ENCODE measurements around the gene DOCK8. TPM values are rescaled to one million over a fixed set of nuclear protein-coding genes. Genes with fewer than 3 reads are reported as not detected.

Gene DOCK8
- total RNA-seq, 1 donor from 2014 or later = 83.4 TPM

- DNase-seq = peak; percentile 80
- intact Hi-C loops (cut with DNase I) = no loop called here
- H3K36me3 ChIP-seq = no peaks in the 10 kb centered on the region
Observed at GRCh38 chr9:354453-354852, 139.8 kb downstream of the DOCK8 start.

GRCh38 chr9:357560-357959, 142.9 kb downstream of the DOCK8 start:
- intact Hi-C loops (cut with DNase I) = no loop called here
- no peaks in the 10 kb centered on the region for H3K9me3 ChIP-seq
- H3K4me1 ChIP-seq = peaks cover 9% of the 10 kb centered on the region
- no peak overlapping the region for H3K27ac ChIP-seq
- ATAC-seq (peak; percentile 17), DNase-seq (no peak)
- TF ChIP-seq CTCF (IDR thresholded peaks at IDR 0.05) = no peak
- no peak overlapping the region for H3K4me3 ChIP-seq
- no peaks in the 10 kb centered on the region for H3K27me3 ChIP-seq
- no peaks in the 10 kb centered on the region for H3K36me3 ChIP-seq

More at GRCh38 chr9:354453-354852, 139.8 kb downstream of the DOCK8 start:
- Histone ChIP-seq H3K4me3 (no peak overlapping the region), H3K27me3 (no peaks in the 10 kb centered on the region), H3K27ac (no peak overlapping the region), H3K4me1 (peaks cover 9% of the 10 kb centered on the region), H3K9me3 (no peaks in the 10 kb centered on the region)
- no peak for TF ChIP-seq CTCF (IDR thresholded peaks at IDR 0.05)
- peak; percentile 92 for ATAC-seq

GRCh38 chr9:362561-363273, 148.1 kb downstream of the DOCK8 start:
- Histone ChIP-seq H3K27me3 (no peaks in the 10 kb centered on the region), H3K36me3 (peaks cover 18% of the 10 kb centered on the region), H3K27ac (no peak overlapping the region), H3K4me1 (no peaks in the 10 kb centered on the region), H3K9me3 (no peaks in the 10 kb centered on the region), H3K4me3 (no peak overlapping the region)
- DNase-seq (no peak), ATAC-seq (no peak)
- intact Hi-C loops (cut with DNase I) = no loop called here
- TF ChIP-seq CTCF (IDR thresholded peaks at IDR 0.05) = no peak

- Histone ChIP-seq H3K27ac (no peak overlapping the region), H3K27me3 (no peaks in the 10 kb centered on the region), H3K9me3 (no peaks in the 10 kb centered on the region), H3K4me3 (no peak overlapping the region), H3K4me1 (no peaks in the 10 kb centered on the region), H3K36me3 (peaks cover 23% of the 10 kb centered on the region)
- DNase-seq (no peak), ATAC-seq (no peak)
- TF ChIP-seq CTCF (IDR thresholded peaks at IDR 0.05) = no peak
- intact Hi-C loops (cut with DNase I) = no loop called here
Observed at GRCh38 chr9:363274-363612, 148.6 kb downstream of the DOCK8 start.

GRCh38 chr9:365436-365835, 150.8 kb downstream of the DOCK8 start:
- DNase-seq = no peak
- ATAC-seq = no peak
- Histone ChIP-seq H3K9me3 (no peaks in the 10 kb centered on the region), H3K4me1 (no peaks in the 10 kb centered on the region), H3K27me3 (no peaks in the 10 kb centered on the region), H3K27ac (no peak overlapping the region), H3K36me3 (peaks cover 44% of the 10 kb centered on the region), H3K4me3 (no peak overlapping the region)
- no peak for TF ChIP-seq CTCF (IDR thresholded peaks at IDR 0.05)
- intact Hi-C loops (cut with DNase I) = no loop called here

- Histone ChIP-seq H3K9me3 (no peaks in the 10 kb centered on the region), H3K27me3 (no peaks in the 10 kb centered on the region), H3K36me3 (peaks cover 54% of the 10 kb centered on the region), H3K27ac (no peak overlapping the region), H3K4me1 (no peaks in the 10 kb centered on the region), H3K4me3 (no peak overlapping the region)
- intact Hi-C loops (cut with DNase I) = no loop called here
- no peak for TF ChIP-seq CTCF (IDR thresholded peaks at IDR 0.05)
- DNase-seq (no peak), ATAC-seq (no peak)
Observed at GRCh38 chr9:366620-367019, 152.0 kb downstream of the DOCK8 start.

All from upper lobe of right lung (tissue), 1 donor.